AG04450 (cell line): ENCODE measurements around the gene ZSWIM5. TPM values are rescaled to one million over a fixed set of nuclear protein-coding genes. Genes with fewer than 3 reads are reported as not detected.

Experiments
- CTCF ChIA-PET: fragments of 300-600, 350-600 bp; formaldehyde crosslinking; extraction: SDS; loops from one replicate; lab custom pipeline; 2022; ENCODE audit warnings: antibody characterized with exemption, inconsistent platforms; lab: Charles Lee
- POLR2A ChIA-PET: fragments of 350-600 bp; formaldehyde crosslinking; extraction: SDS; loops from one replicate; lab custom pipeline; 2021; ENCODE audit warnings: antibody characterized with exemption, inconsistent platforms; lab: Yijun Ruan, JAX
- DNase-seq: peaks from one replicate; pipeline ENCODE4 v3.0.0-alpha.2; 2011; ENCODE audit warnings: low read depth, low spot score
- H3K27ac ChIP-seq: one replicate; pipeline ENCODE4 v1.5.1; 2012; ENCODE audit warnings: low read depth, low read length, control low read depth
- H3K27me3 ChIP-seq: one replicate; pipeline ENCODE4 v1.6.0; 2012; ENCODE audit warnings: low read length; ENCODE audit not compliant: control insufficient read depth, insufficient read depth
- H3K4me3 ChIP-seq: 2 replicates; pipeline ENCODE4 v1.5.1; 2011; ENCODE audit warnings: mild to moderate bottlenecking, low read depth, low read length, control low read depth
- H3K9me3 ChIP-seq: 2 replicates; pipeline ENCODE4 v1.5.1; 2012; ENCODE audit warnings: low read length; ENCODE audit not compliant: control insufficient read depth, insufficient read depth
- polyA plus RNA-seq: library from polyadenylated mRNA; depleted of rRNA; stranded (reverse); fragments of >200 nt; gene quantifications from 2 replicates; pipeline ENCODE4 v1.2.3, GENCODE V29; 2011
- TF ChIP-seq, protein P1 (sequence below): IDR thresholded peaks from 2 replicates; pipeline ENCODE4 v1.5.1; 2011; ENCODE audit warnings: low read depth, low read length, control low read depth, inconsistent platforms

Gene ZSWIM5
- polyA plus RNA-seq, 1 experiment, result 0.06 TPM

DNA sequence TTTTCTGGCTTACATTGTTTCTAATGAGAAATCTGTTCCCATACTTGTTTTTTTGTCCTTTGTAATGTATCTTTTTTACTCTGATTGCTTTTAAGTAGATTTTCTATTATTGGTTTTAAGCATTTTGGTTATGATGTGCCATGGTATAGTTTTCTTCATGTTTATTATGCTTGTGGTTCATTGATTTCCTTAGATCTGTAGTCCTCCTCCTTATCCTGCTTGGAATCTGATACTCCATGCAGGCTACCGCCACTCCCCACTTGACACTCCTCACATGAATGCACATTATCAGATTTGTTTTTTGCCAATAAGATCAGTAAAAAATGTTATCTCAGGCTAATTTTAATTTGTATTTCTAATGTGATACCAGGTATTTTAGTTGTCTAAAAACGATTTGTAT is 173.6 kb downstream of the ZSWIM5 start:
- H3K4me3 ChIP-seq, result no peak overlapping the region
- TF ChIP-seq, protein P1, sequence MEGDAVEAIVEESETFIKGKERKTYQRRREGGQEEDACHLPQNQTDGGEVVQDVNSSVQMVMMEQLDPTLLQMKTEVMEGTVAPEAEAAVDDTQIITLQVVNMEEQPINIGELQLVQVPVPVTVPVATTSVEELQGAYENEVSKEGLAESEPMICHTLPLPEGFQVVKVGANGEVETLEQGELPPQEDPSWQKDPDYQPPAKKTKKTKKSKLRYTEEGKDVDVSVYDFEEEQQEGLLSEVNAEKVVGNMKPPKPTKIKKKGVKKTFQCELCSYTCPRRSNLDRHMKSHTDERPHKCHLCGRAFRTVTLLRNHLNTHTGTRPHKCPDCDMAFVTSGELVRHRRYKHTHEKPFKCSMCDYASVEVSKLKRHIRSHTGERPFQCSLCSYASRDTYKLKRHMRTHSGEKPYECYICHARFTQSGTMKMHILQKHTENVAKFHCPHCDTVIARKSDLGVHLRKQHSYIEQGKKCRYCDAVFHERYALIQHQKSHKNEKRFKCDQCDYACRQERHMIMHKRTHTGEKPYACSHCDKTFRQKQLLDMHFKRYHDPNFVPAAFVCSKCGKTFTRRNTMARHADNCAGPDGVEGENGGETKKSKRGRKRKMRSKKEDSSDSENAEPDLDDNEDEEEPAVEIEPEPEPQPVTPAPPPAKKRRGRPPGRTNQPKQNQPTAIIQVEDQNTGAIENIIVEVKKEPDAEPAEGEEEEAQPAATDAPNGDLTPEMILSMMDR, result no peak
- ChIA-PET CTCF (no interaction called here), POLR2A (no interaction called here)
- no peaks in the 10 kb centered on the region for H3K9me3 ChIP-seq
- H3K27me3 ChIP-seq, result peaks cover 2% of the 10 kb centered on the region
- no peak for DNase-seq
- no peak overlapping the region for H3K27ac ChIP-seq

DNA sequence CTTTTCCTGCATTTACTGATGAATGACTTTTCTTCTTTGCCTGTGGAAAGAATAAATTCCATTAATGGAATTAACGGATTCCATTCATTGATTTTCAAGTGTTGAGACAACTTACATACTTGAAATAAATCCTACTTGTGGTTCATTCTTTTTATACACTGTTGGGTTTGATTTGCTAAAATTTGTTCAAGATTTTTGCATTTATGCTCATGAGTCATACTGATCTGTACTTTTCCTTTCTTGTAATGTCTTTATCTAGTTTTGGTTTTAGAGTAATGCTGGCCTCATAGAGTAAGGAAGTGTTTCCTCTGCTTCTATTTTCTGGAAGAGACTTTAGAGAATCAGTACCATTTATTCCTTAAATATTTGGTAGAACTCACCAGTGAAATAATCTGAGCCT is 180.0 kb downstream of the ZSWIM5 start:
- H3K27me3 ChIP-seq, result no peaks in the 10 kb centered on the region
- H3K4me3 ChIP-seq, result no peak overlapping the region
- no peak overlapping the region for H3K27ac ChIP-seq
- ChIA-PET CTCF (interaction anchor here (1.5 kb wide), 1 partner anchor 12 kb away, joined by 5 read pairs; no protein-coding TSS in a partner anchor), POLR2A (no interaction called here)
- TF ChIP-seq, protein P1, result no peak
- no peak for DNase-seq
- H3K9me3 ChIP-seq, result no peaks in the 10 kb centered on the region

DNA sequence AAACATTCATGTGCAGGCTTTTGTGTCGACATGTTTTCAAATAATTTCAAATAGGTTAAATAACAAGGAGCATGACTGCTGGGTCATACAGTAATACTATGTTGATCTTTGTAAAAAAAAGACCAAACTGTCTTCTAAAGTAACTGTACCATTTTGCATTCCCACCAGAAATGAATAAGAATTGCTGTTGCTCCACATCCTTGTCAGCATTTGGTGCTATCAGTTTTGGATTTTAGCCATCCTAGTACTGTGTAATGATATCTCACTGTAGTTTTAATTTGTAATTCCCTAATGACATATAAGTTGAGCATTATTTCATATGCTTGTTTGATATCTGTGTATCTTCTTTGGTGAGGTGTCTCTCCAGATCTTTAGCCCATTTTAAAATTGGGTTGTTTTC is 182.7 kb downstream of the ZSWIM5 start:
- POLR2A ChIA-PET, result no interaction called here
- TF ChIP-seq, protein P1, result no peak
- Histone ChIP-seq H3K9me3 (no peaks in the 10 kb centered on the region), H3K4me3 (no peak overlapping the region), H3K27ac (no peak overlapping the region), H3K27me3 (no peaks in the 10 kb centered on the region)
- CTCF ChIA-PET, result no interaction called here
- DNase-seq, result no peak

DNA sequence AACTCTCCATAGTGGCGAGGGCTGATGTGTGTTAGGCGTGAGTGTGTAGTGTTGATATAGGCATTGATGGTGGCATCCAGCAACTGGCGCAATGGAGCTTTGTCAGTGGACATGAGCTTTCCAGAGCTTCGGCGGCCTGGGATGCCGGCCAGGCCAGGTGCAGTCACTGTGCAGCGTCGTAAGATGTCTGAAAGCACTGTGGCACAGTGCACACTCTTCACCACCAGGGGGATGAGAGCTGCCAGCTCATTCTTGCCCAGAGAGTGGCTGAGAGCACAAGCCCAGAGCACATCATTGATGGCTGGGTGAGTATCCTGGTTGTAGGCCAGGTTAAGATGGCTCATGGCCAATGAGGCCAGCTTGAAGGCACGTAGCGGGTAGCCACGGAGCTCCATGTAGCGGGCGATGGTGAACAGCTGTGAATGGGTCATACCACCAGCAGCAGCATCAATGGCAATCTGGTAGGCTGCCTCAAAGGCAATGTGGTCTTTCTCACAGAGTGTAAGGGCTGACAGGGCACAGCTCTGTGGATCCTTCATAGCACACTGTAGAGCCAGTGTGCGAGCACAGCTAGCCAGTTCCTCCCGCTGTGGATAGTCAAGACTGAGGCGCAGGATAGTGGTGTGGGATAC is 187.7 kb downstream of the ZSWIM5 start:
- H3K4me3 ChIP-seq, result no peak overlapping the region
- ChIA-PET CTCF (interaction anchor here (0.6 to 11.4 kb wide), 27 partner anchors 13 to 1490 kb away, joined by 3 to 616 read pairs (median 4); partner anchors contain the start of genes MUTYH and TOE1), POLR2A (interaction anchor here (1.0 to 1.1 kb wide), 2 partner anchors 282 to 285 kb away, joined by 3 to 5 read pairs; no protein-coding TSS in a partner anchor)
- H3K9me3 ChIP-seq, result no peaks in the 10 kb centered on the region
- no peak overlapping the region for H3K27ac ChIP-seq
- no peaks in the 10 kb centered on the region for H3K27me3 ChIP-seq
- TF ChIP-seq, protein P1, result peak; percentile 85
- peak; percentile 34 for DNase-seq

DNA sequence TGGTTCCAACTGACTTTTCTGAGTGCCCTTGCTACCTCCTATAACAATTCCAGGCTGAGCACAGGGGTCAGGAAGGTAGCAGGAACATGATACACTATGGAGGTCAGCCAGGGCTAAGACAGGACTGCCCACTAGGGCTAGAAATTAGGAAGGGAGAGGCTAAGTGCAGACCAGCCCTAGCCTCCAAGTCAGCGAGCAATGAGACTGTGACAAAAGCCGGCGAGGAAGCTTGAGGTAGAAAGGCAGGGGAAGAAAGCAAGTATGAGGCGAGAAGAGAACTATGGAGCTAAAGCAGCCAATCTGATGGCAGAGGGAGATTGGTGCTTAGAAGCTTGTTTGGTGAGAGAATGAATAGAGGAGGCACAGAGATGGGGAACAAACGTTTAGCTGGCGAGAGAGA is 189.6 kb downstream of the ZSWIM5 start:
- no peaks in the 10 kb centered on the region for H3K9me3 ChIP-seq
- POLR2A ChIA-PET, result interaction anchor here (0.7 to 0.9 kb wide), 2 partner anchors 226 to 287 kb away, joined by 3 read pairs; no protein-coding TSS in a partner anchor
- H3K4me3 ChIP-seq, result no peak overlapping the region
- H3K27ac ChIP-seq, result no peak overlapping the region
- DNase-seq, result no peak
- CTCF ChIA-PET, result interaction anchor here (1.6 to 11.4 kb wide), 3 partner anchors 281 to 476 kb away, joined by 6 to 616 read pairs (median 22); no protein-coding TSS in a partner anchor
- H3K27me3 ChIP-seq, result no peaks in the 10 kb centered on the region
- TF ChIP-seq, protein P1, result no peak
